H1 (cell line): ENCODE measurements around the gene GCSH. TPM values are rescaled to one million over a fixed set of nuclear protein-coding genes. Genes with fewer than 3 reads are reported as not detected.

Experiments used
- CTCF ChIA-PET: fragments of 300-600 bp; sonication (Branson Sonifier 250); formaldehyde crosslinking; loops from one replicate; lab custom pipeline; 2021; ENCODE audit not compliant: partially characterized antibody; lab: Charles Lee
- POLR2A ChIA-PET: fragments of 300-600 bp; sonication (Branson Sonifier 250); formaldehyde crosslinking; loops from one replicate; lab custom pipeline; 2021; ENCODE audit warnings: inconsistent platforms; ENCODE audit not compliant: partially characterized antibody; lab: Charles Lee
- DNase-seq, 2 experiments: peaks; one replicate each; pipeline versions ENCODE4 v3.0.0 to v3.0.0-alpha.2; 2010 to 2022; ENCODE audit warnings: low spot score in 2 of 2, low read depth in 1 of 2, mixed read lengths in 1 of 2
- FAIRE-seq: peaks from 2 replicates; lab custom pipeline; 2011; peaks lifted over from hg19 to GRCh38; lab: Jason Lieb, UNC
- H2AFZ ChIP-seq: 2 replicates; pipeline ENCODE4 v1.8.1; 2012; ENCODE audit warnings: low read length, inconsistent platforms
- H2AK5ac ChIP-seq: 2 replicates; pipeline ENCODE4 v1.6.1; 2013; ENCODE audit warnings: low read depth, low read length
- H2BK120ac ChIP-seq: replicated peaks from 2 replicates; pipeline ENCODE3; 2013; ENCODE audit warnings: low read depth, low read length, inconsistent platforms
- H2BK12ac ChIP-seq: 2 replicates; pipeline ENCODE4 v1.6.1; 2013; ENCODE audit warnings: low read depth, low read length
- H2BK15ac ChIP-seq: 2 replicates; pipeline ENCODE4 v1.6.1; 2013; ENCODE audit warnings: low read length
- H2BK20ac ChIP-seq: 2 replicates; pipeline ENCODE4 v1.6.1; 2013; ENCODE audit warnings: low read length
- H2BK5ac ChIP-seq: 2 replicates; pipeline ENCODE4 v1.6.1; 2013; ENCODE audit warnings: low read depth, low read length
- H3K14ac ChIP-seq: 2 replicates; pipeline ENCODE4 v1.6.1; 2013; ENCODE audit warnings: inconsistent platforms; ENCODE audit not compliant: insufficient read length
- H3K18ac ChIP-seq: 2 replicates; pipeline ENCODE4 v1.6.1; 2013; ENCODE audit warnings: low read length; ENCODE audit errors: extremely low read depth
- H3K23ac ChIP-seq: 2 replicates; pipeline ENCODE4 v1.6.1; 2013; ENCODE audit warnings: inconsistent platforms; ENCODE audit not compliant: insufficient read length
- H3K23me2 ChIP-seq: 2 replicates; pipeline ENCODE4 v1.6.1; 2013; ENCODE audit warnings: low read depth, low read length
- H3K27ac ChIP-seq: 2 replicates; pipeline ENCODE4 v1.6.1; 2011; ENCODE audit warnings: low read depth, low read length, inconsistent platforms
- H3K27me3 ChIP-seq, 4 experiments: replicated peaks in 1 of 4; 1 replicate in 1 of 4; 2 replicates in 3 of 4; pipeline versions ENCODE4 v1.6.1 to v1.8.1; 2011 to 2013; ENCODE audit warnings: low read length in 3 of 4, mild to moderate bottlenecking in 3 of 4, inconsistent platforms in 2 of 4, mixed read lengths in 2 of 4, moderate library complexity in 1 of 4; ENCODE audit not compliant: control insufficient read depth in 3 of 4, insufficient read depth in 3 of 4; ENCODE audit errors: extremely low read depth in 1 of 4
- H3K36me3 ChIP-seq, 4 experiments: 2 replicates each; pipeline versions ENCODE4 v1.6.1 to v1.8.1; 2011 to 2013; ENCODE audit warnings: mild to moderate bottlenecking in 4 of 4, low read length in 3 of 4, moderate library complexity in 2 of 4, control low read depth in 1 of 4, inconsistent platforms in 1 of 4; ENCODE audit not compliant: insufficient read depth in 4 of 4, control insufficient read depth in 2 of 4
- H3K4ac ChIP-seq: replicated peaks from 2 replicates; pipeline ENCODE3; 2013; ENCODE audit warnings: low read length, low read depth, mixed read lengths, inconsistent platforms; ENCODE audit not compliant: insufficient read length
- H3K4me1 ChIP-seq, 4 experiments: replicated peaks in 1 of 4; 1 replicate in 1 of 4; 2 replicates in 3 of 4; pipeline versions ENCODE4 v1.6.1 to v1.8.1; 2011 to 2013; ENCODE audit warnings: low read length in 3 of 4, inconsistent platforms in 2 of 4, mixed read lengths in 1 of 4; ENCODE audit not compliant: insufficient read depth in 4 of 4, control insufficient read depth in 3 of 4
- H3K4me2 ChIP-seq, 2 experiments: 2 replicates each; pipeline versions ENCODE4 v1.6.1 to v1.8.1; 2011 to 2013; ENCODE audit warnings: low read depth in 2 of 2, low read length in 2 of 2, control low read depth in 1 of 2, inconsistent platforms in 1 of 2, mild to moderate bottlenecking in 1 of 2; ENCODE audit not compliant: insufficient read depth in 1 of 2
- H3K4me3 ChIP-seq, 4 experiments: fragments of 200-600, 300-600 bp in 1 of 4; sonication (generic), shearing (Covaris generic), sonication (Bioruptor Twin) in 1 of 4; 2 replicates each; pipeline versions ENCODE4 v1.5.1 to v1.8.1; 2011 to 2016; ENCODE audit warnings: low read length in 4 of 4, low read depth in 3 of 4, control low read depth in 2 of 4, inconsistent platforms in 2 of 4, mild to moderate bottlenecking in 2 of 4, mixed read lengths in 1 of 4, moderate library complexity in 1 of 4; ENCODE audit not compliant: insufficient read depth in 2 of 4; ENCODE audit errors: extremely low read depth in 1 of 4
- H3K56ac ChIP-seq: replicated peaks from 2 replicates; pipeline ENCODE3; 2013; ENCODE audit warnings: low read depth, mild to moderate bottlenecking, mixed read lengths, low read length, inconsistent platforms; ENCODE audit not compliant: insufficient read length
- H3K79me1 ChIP-seq: 2 replicates; pipeline ENCODE4 v1.6.1; 2013; ENCODE audit warnings: low read depth, low read length, control low read depth
- H3K79me2 ChIP-seq, 2 experiments: 2 replicates each; pipeline versions ENCODE4 v1.6.1 to v1.8.1; 2012 to 2013; ENCODE audit warnings: low read length in 2 of 2, mild to moderate bottlenecking in 2 of 2, inconsistent platforms in 1 of 2; ENCODE audit not compliant: insufficient read depth in 2 of 2, control insufficient read depth in 1 of 2
- H3K9ac ChIP-seq, 4 experiments: replicated peaks in 1 of 4; 1 replicate in 1 of 4; 2 replicates in 3 of 4; pipeline versions ENCODE4 v1.6.1 to v1.8.1; 2011 to 2013; ENCODE audit warnings: low read depth in 3 of 4, low read length in 3 of 4, control low read depth in 2 of 4, mild to moderate bottlenecking in 2 of 4, moderate library complexity in 2 of 4, inconsistent platforms in 1 of 4; ENCODE audit errors: extremely low read depth in 1 of 4
- H3K9me3 ChIP-seq, 2 experiments: 2 replicates each; pipeline versions ENCODE4 v1.6.1 to v1.8.1; 2012 to 2013; ENCODE audit warnings: mild to moderate bottlenecking in 2 of 2, moderate library complexity in 2 of 2, control low read depth in 1 of 2, inconsistent platforms in 1 of 2, low read depth in 1 of 2, low read length in 1 of 2, mixed read lengths in 1 of 2; ENCODE audit not compliant: insufficient read depth in 2 of 2
- H4K20me1 ChIP-seq, 2 experiments: replicated peaks in 1 of 2; 2 replicates each; pipeline versions ENCODE3 to v1.8.1; 2011 to 2013; ENCODE audit warnings: inconsistent platforms in 2 of 2, low read length in 2 of 2, mild to moderate bottlenecking in 1 of 2; ENCODE audit not compliant: insufficient read depth in 2 of 2, control insufficient read depth in 1 of 2
- H4K5ac ChIP-seq: 2 replicates; pipeline ENCODE4 v1.6.1; 2013; ENCODE audit warnings: low read length, low read depth, mixed read lengths, inconsistent platforms; ENCODE audit not compliant: insufficient read length
- H4K8ac ChIP-seq: 2 replicates; pipeline ENCODE4 v1.8.0; 2013; ENCODE audit warnings: mild to moderate bottlenecking, moderate library complexity, low read length, inconsistent platforms; ENCODE audit not compliant: insufficient read depth; ENCODE audit errors: extremely low read depth
- H4K91ac ChIP-seq: replicated peaks from 2 replicates; pipeline ENCODE3; 2013; ENCODE audit warnings: low read length, mixed read lengths, inconsistent platforms; ENCODE audit not compliant: insufficient read length
- PHF8 ChIP-seq: fragments of 200-600 bp; sonication (generic); conservative IDR thresholded peaks from 2 replicates; pipeline ENCODE4 v1.7.1; 2012; ENCODE audit warnings: low read depth, mild to moderate bottlenecking, inconsistent platforms, low read length, moderate library complexity
- SIRT6 ChIP-seq: IDR thresholded peaks from one replicate; pipeline ENCODE4 v1.7.1; 2012; ENCODE audit warnings: low read length, inconsistent platforms
- SP4 ChIP-seq: IDR thresholded peaks from 2 replicates; pipeline ENCODE4 v1.6.1; 2012; ENCODE audit warnings: low read length, inconsistent platforms
- SUZ12 ChIP-seq: fragments of 200-600 bp; sonication (generic); IDR thresholded peaks from 2 replicates; pipeline ENCODE4 v1.6.1; 2012; ENCODE audit warnings: mild to moderate bottlenecking, inconsistent platforms, low read length, moderate library complexity, mixed read lengths
- WGBS, 2 experiments: shearing (Covaris generic) in 1 of 2; methylation state at CpG; one replicate each; pipeline versions ENCODE4 v1.1.6 to v1.1.7; 2013 to 2015; ENCODE audit warnings: low lambda C conversion rate in 2 of 2, mixed read lengths in 2 of 2, inconsistent platforms in 1 of 2, low coverage in 1 of 2, missing lambda C conversion rate in 1 of 2; ENCODE audit not compliant: insufficient replicate concordance in 2 of 2, insufficient coverage in 1 of 2, insufficient read length in 1 of 2; ENCODE audit errors: extremely low coverage in 1 of 2, missing lambda C conversion rate in 1 of 2; 5-methylcytosine and 5-hydroxymethylcytosine counted together
- polyA plus RNA-seq, 7 experiments: library from polyadenylated mRNA; depleted of rRNA in 3 of 7; stranded (reverse) in 5 of 7; unstranded in 2 of 7; fragments of >200 nt in 5 of 7; fragments of 200-250 nt in 2 of 7; gene quantifications; 1 replicate in 5 of 7; 2 replicates in 1 of 7; 4 replicates in 1 of 7; pipeline versions ENCODE4 v1.2.1 to v1.2.3, GENCODE V29; 2011 to 2013; ENCODE audit warnings: missing spikeins in 2 of 7, mixed read lengths in 2 of 7
- total RNA-seq: library from RNA; stranded (reverse); fragmentation: NEBNext Ultra II Directional; extraction: Animal tissue kit (Norgen Biotek cat#: 25700); gene quantifications from 2 replicates; pipeline ENCODE4 v1.2.1, GENCODE V29; 2021
- TF ChIP-seq, protein P1 (sequence below): IDR thresholded peaks from 2 replicates; pipeline ENCODE4 v1.6.1; 2012; ENCODE audit warnings: low read length, inconsistent platforms

GCSH gene
- total and polyA plus RNA-seq, 2 of the 8 experiments (the other 6 are each of a cell fraction or from before 2014, with no cell fraction given) = 28.2 to 108 TPM

GRCh38 chr16:81128726-81129524 is 32.7 kb upstream of the GCSH start:
- no peak for FAIRE-seq
- H3K4me3 ChIP-seq = no peak overlapping the region
- no peaks in the 10 kb centered on the region for H3K36me3 ChIP-seq
- POLR2A ChIA-PET = no interaction called here
- no peak overlapping the region for H3K18ac ChIP-seq
- H3K4ac ChIP-seq = no peak overlapping the region
- H3K79me2 ChIP-seq = no peaks in the 10 kb centered on the region
- no peaks in the 10 kb centered on the region for H3K4me1 ChIP-seq
- no peak overlapping the region for H3K14ac ChIP-seq
- no peak overlapping the region for H2BK15ac ChIP-seq
- TF ChIP-seq SUZ12 (no peak), SP4 (no peak), SIRT6 (no peak), PHF8 (no peak)
- TF ChIP-seq, protein P1, sequence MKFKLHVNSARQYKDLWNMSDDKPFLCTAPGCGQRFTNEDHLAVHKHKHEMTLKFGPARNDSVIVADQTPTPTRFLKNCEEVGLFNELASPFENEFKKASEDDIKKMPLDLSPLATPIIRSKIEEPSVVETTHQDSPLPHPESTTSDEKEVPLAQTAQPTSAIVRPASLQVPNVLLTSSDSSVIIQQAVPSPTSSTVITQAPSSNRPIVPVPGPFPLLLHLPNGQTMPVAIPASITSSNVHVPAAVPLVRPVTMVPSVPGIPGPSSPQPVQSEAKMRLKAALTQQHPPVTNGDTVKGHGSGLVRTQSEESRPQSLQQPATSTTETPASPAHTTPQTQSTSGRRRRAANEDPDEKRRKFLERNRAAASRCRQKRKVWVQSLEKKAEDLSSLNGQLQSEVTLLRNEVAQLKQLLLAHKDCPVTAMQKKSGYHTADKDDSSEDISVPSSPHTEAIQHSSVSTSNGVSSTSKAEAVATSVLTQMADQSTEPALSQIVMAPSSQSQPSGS = no peak
- TF ChIP-seq, all 59 proteins: peak for 0
- Histone ChIP-seq H4K91ac (no peak overlapping the region), H2BK5ac (no peak overlapping the region), H3K27me3 (no peaks in the 10 kb centered on the region), H4K5ac (no peak overlapping the region), H3K56ac (no peak overlapping the region), H3K9ac (no peak overlapping the region), H3K23me2 (no peaks in the 10 kb centered on the region; the same call in 1 of the 2 replicates), H3K9me3 (no peaks in the 10 kb centered on the region), H3K27ac (no peak overlapping the region), H4K8ac (no peak overlapping the region), H4K20me1 (no peaks in the 10 kb centered on the region), H3K79me1 (no peaks in the 10 kb centered on the region), H2BK120ac (no peak overlapping the region), H2BK20ac (no peak overlapping the region), H2AK5ac (no peak overlapping the region), H3K4me2 (no peak overlapping the region), H2AFZ (no peak overlapping the region), H3K23ac (no peak overlapping the region), H2BK12ac (no peak overlapping the region)
- 85% methylated on average over 14 of the region's 16 CpGs; no CpG with 5 or more reads in 1 of the 2 experiments for WGBS, 2 experiments
- CTCF ChIA-PET = interaction anchor here (0.7 to 3.8 kb wide), 2 partner anchors 13 to 805 kb away, joined by 3 to 15 read pairs; no protein-coding TSS in a partner anchor
- no peak for DNase-seq
